Stimulated activated CD8-positive, alpha-beta memory T cell treated with anti-CD3 and anti-CD28 coated beads, Interleukin-7, amount 100 ng/mL, for 1 hour (primary cell): ENCODE measurements around the gene MXRA8.
A peak's percentile ranks its signal among the peaks of the same experiment; 100 is the strongest.

Experiments used
- DNase-seq, 2 donors: peaks; one replicate each; pipeline ENCODE4 v3.0.0-alpha.2; 2020; ENCODE audit warnings: low read depth in 2 of 2

Gene MXRA8

GRCh38 chr1:1334835-1335234 lies 23.5 kb downstream of the MXRA8 start:
- no peak for DNase-seq

- DNase-seq: no peak
These were observed 24.7 kb downstream of the MXRA8 start for GRCh38 chr1:1333551-1334241.

DNA sequence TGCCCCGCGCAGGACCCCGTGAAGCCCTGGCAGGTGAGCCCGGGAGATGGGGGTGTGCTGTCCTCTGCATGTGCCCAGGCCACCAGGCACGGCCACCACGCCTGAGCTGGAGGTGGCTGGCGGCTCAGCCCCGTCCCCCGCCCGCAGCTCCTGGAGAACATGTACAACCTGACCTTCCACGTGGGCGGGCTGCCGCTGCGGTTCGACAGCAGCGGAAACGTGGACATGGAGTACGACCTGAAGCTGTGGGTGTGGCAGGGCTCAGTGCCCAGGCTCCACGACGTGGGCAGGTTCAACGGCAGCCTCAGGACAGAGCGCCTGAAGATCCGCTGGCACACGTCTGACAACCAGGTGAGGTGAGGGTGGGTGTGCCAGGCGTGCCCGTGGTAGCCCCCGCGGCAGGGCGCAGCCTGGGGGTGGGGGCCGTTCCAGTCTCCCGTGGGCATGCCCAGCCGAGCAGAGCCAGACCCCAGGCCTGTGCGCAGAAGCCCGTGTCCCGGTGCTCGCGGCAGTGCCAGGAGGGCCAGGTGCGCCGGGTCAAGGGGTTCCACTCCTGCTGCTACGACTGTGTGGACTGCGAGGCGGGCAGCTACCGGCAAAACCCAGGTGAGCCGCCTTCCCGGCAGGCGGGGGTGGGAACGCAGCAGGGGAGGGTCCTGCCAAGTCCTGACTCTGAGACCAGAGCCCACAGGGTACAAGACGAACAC lies 25.4 kb downstream of the MXRA8 start:
- DNase-seq: no peak

- DNase-seq: no peak
These were observed 26.2 kb downstream of the MXRA8 start for GRCh38 chr1:1332031-1332755.

DNA sequence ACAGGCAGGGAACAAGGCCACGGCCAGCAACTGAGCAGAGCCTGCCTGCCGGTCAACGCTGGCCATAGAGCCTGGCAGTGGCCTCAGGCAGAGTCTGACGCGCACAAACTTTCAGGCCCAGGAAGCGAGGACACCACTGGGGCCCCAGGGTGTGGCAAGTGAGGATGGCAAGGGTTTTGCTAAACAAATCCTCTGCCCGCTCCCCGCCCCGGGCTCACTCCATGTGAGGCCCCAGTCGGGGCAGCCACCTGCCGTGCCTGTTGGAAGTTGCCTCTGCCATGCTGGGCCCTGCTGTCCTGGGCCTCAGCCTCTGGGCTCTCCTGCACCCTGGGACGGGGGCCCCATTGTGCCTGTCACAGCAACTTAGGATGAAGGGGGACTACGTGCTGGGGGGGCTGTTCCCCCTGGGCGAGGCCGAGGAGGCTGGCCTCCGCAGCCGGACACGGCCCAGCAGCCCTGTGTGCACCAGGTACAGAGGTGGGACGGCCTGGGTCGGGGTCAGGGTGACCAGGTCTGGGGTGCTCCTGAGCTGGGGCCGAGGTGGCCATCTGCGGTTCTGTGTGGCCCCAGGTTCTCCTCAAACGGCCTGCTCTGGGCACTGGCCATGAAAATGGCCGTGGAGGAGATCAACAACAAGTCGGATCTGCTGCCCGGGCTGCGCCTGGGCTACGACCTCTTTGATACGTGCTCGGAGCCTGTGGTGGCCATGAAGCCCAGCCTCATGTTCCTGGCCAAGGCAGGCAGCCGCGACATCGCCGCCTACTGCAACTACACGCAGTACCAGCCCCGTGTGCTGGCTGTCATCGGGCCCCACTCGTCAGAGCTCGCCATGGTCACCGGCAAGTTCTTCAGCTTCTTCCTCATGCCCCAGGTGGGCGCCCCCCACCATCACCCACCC lies 27.0 kb downstream of the MXRA8 start, which contains the start of gene TAS1R3:
TSS of gene TAS1R3 (plus strand) at position 213 of the 898 bp plus-strand sequence. CDS start at position 279, 66 bp downstream.
- no peak for DNase-seq

DNA sequence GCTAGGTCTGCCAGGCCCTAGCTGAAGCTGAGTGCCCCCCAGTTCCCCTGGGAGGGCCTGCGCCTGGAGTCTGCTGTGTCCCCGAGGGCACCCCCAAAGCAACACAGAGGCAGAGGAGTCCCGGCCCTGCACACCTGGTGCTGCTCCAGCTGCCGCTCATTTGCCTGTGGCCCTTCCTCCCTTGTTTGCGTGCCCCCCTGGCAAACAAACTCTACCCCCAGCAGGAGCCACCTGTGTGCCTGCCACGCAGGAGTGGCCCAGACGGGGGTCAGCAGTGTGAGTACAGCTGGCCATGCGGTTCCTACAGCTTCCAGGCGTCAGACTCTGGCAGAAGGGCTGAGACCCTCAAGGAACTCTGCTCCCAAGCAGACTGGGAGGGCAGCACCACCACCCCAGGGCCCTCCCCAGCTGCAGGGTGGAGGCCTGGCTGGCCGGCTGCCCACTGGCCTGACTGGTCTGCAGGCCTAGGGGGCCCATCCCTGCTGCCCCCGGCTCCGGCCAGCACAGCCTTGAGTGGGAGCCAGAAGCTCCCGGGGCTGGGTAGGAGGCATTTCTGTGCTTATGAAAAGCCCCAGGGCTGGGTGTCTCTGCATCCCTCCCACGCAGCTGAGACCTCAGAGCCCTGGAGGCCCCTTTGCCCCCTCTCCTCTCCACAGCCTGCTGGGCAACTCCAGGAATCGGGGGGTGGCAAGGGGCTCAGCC lies 27.8 kb downstream of the MXRA8 start:
- DNase-seq: no peak

DNA sequence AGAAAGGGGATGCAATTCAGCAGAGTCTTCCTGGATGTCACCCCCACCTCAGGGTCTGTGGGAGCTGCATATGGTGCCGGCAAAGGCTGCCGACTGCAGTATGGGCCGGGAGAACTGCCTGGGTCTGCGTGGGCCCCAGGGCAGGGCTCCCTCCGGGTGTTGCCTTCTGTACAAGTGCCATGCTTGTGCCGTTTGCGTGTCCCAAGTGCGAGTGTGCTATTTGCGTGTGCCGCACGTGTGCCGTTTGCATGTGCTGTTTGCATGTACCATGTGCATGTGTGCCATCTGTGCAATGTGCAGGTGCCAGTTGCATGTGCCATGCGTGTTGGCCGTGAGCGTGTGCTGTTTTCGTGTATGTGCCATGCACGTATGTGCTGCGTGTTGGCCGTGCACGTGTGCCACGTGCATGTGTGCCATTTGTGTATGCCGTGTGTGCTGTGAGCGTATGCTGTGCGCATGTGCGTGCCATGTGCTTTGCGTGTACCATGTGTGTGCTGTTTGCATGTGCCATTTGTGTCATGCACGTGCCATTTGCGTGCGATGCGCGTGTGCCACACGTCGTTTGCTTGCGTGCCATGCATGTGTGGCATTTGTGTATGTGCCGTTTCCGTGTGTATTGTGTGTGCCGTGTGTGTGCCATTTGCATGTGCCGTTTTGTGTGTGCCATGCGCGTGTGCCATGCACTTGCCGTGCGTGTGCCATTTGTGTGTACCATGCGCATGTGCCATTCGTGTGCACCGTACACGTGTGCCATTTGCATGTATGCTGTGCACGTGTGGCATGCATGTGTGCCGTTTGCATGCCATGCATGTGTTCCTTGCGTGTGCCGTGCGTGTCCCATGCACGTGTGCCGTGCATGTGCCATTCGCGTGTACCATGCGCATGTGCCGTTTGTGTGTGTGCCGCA lies 28.8 kb downstream of the MXRA8 start:
- DNase-seq: no peak

DNA sequence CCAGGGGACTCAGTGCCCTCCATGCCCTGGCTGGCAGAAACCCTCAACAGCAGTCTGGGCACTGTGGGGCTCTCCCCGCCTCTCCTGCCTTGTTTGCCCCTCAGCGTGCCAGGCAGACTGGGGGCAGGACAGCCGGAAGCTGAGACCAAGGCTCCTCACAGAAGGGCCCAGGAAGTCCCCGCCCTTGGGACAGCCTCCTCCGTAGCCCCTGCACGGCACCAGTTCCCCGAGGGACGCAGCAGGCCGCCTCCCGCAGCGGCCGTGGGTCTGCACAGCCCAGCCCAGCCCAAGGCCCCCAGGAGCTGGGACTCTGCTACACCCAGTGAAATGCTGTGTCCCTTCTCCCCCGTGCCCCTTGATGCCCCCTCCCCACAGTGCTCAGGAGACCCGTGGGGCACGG lies 30.1 kb downstream of the MXRA8 start:
- no peak for DNase-seq

- DNase-seq: no peak
These were observed 31.1 kb downstream of the MXRA8 start for GRCh38 chr1:1327291-1327690.

- DNase-seq: no peak
These were observed 32.2 kb downstream of the MXRA8 start for GRCh38 chr1:1326075-1326605.

DNA sequence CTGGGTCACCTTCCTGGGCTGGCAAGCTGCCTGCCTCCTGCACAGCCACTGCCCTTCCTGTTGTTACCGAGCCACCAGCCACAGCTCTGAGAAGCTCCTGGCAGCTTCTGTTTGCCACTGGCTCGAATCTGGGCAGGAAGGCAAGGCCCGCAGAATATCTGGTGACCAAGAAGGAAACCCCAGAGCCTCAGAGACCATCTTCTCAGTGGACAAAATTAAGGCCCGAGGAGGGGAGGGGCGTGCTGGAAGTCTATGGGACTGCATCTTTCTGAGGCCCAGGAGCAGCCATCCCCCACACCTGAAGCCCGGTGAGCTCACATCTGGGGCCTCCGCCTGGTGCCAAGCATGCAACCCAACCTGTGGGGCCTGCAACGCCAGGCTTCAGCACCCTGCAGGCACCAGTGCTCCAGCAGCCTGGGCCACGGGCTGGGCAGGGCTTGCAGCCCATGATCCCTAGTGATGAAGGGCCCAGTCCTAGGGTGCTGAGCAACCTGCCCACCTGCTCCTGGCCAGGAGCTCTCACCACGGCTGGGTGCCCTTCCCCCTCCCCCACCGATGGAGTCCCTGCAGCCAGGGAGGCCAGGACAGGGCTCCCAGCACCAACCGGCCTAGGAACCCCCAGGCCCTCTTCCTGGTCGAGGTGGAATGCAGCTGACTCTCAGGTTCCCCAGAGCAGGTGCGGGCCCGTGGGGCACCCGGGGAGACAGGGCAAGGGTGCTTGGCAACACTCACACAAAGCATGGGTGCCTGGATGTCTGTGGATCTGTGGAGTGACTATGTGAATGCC lies 32.9 kb downstream of the MXRA8 start:
- DNase-seq: no peak

DNA sequence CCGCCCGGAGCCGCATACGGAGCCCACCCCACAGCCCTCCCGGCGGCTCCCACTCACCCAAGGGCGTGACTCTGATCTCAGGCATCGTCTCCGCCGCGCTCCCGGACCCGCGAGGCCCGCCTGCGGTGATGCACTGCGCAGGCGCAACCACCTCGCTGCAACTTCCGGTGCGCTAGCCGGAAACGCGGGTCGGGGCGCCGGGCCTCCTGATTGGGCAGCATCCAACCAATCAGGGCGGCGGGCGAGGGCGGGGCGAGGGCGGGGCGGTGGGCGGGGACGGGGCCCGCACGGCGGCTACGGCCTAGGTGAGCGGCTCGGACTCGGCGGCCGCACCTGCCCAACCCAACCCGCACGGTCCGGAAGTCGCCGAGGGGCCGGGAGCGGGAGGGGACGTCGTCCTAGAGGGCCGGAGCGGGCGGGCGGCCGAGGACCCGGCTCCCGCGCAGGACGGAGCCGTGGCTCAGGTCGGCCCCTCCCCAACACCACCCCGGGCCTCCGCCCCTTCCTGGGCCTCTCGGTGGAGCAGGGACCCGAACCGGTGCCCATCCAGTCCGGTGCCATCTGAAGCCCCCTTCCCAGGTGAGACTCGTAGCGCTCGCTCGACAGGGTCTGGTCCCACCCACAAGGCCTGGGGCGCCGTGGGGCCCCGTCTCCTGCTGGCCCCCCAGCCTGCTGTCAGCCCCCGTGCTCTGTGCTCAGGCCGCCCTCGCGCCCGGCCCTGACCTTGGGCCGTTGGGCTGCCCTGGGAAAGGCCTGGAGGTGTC lies 33.6 kb downstream of the MXRA8 start, which contains the start of the genes CPTP and INTS11:
TSS of gene CPTP (plus strand) at position 279 of the 764 bp plus-strand sequence. CDS start 2,109 bp downstream, outside the sequence.
TSS of gene INTS11 (minus strand) at position 137 of the 764 bp plus-strand sequence. CDS start at position 85, 52 bp downstream.
- DNase-seq: peak; percentile 90 to 92

- DNase-seq: no peak
These were observed 34.3 kb downstream of the MXRA8 start for GRCh38 chr1:1324084-1324523.

DNA sequence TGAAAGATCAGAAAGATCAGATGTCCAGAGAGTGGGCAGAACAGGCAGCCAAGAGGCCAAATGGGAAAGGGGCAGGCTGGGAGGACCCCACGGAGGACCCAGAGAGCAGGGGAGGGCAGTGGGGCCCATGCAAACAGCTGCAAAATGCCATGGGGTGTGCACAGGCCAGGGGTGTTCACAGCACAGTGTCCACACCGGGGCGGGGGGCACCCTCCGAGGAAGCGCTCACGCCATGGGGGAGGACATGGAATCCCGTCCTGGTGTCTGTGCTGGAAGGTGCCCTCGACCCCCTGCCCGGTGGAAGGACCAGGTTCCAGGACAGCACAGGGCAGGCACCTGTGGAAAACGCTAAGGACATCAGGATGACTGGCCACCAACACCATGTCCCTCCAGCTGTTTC lies 35.4 kb downstream of the MXRA8 start:
- no peak for DNase-seq

GRCh38 chr1:1322418-1322817 lies 35.9 kb downstream of the MXRA8 start:
- DNase-seq: no peak

DNA sequence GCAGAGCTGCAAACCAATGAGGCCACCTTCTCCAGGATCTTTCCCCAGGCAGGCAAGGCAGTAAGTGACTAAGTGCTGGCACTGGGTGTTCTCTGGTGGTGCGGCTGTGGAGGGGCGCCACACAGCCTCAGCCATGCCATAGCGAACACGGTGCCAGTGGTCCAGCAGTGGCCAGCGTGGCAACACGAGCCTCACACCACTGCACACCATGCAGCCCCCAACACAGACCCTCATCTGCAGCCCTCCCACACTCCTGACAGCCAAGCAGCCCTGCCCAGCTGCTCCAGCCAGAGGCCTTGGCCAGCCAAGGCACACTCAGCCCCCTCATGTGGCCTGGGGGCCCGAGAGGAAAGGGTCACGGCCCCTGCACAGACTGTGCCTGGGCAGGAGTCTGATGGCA lies 36.9 kb downstream of the MXRA8 start:
- DNase-seq: no peak

DNA sequence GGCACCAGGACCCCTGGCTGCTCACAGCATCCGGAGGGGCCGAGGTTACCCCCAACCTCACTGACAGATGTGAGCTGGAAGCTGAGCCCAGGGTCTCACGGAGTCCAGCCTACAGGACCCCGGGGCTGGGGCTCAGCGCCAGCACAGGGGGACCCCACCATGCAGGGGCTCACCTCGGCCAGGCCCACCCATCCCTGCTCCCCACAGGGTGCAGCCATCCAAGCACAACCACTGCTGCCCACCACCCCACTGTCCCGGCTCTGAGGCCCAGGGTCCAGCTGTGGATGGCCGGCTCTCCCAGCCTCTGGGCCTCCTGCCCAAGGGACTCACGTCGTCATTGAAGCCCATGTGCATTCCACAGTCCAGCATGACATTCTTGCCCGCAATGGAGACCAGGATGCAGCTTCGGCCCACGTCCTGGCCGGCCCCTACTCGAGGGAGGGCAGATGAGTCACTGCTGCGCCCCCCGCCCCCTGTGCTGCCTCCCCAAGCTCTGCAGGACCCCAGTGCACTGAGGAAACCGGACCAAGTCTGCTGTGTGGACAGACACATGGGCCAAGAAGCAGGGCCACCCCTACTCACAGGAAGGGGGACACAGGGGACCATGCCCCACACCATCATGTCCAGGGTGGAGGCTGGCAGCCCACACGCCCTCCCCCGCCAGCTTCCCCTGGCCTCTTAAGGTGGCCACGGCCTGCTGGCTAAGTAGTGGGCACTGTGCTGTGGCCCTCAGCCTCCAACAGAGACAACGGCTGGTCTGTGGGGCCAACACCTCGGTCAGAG lies 37.5 kb downstream of the MXRA8 start:
- DNase-seq: no peak
